SK-MEL-5 (cell line): ENCODE results near the gene MCC. TPM values are rescaled to one million over a fixed set of nuclear protein-coding genes. Genes with fewer than 3 reads are reported as not detected.

Source experiments
- DNase-seq: peaks from one replicate; pipeline ENCODE4 v3.0.0-alpha.2; 2016; ENCODE audit warnings: low read depth, low spot score
- in situ Hi-C: cut with HindIII; loops from 2 replicates; pipeline ENCODE4 v1.10.0; 2016; ENCODE audit warnings: low sequenced_read_pairs, high pct_unique_total_duplicates, low pct_unique_long_range_greater_than_20kb
- total RNA-seq: library from RNA; depleted of rRNA; stranded (reverse); fragments of >200 nt; shearing (Covaris generic); gene quantifications from 2 replicates; pipeline ENCODE4 v1.2.3, GENCODE V29; 2014

The MCC gene
- total RNA-seq, 1 experiment from 2014 or later = 48.2 TPM

GRCh38 chr5:113216545-113216944 lies 271.7 kb downstream of the MCC start:
- in situ Hi-C loops = no loop called here
- no peak for DNase-seq

- in situ Hi-C loops = no loop called here
- DNase-seq = no peak
Observed at GRCh38 chr5:113215401-113216060, 272.7 kb downstream of the MCC start.

- in situ Hi-C loops = no loop called here
- no peak for DNase-seq
Observed at GRCh38 chr5:113214606-113215323, 273.5 kb downstream of the MCC start.

DNA sequence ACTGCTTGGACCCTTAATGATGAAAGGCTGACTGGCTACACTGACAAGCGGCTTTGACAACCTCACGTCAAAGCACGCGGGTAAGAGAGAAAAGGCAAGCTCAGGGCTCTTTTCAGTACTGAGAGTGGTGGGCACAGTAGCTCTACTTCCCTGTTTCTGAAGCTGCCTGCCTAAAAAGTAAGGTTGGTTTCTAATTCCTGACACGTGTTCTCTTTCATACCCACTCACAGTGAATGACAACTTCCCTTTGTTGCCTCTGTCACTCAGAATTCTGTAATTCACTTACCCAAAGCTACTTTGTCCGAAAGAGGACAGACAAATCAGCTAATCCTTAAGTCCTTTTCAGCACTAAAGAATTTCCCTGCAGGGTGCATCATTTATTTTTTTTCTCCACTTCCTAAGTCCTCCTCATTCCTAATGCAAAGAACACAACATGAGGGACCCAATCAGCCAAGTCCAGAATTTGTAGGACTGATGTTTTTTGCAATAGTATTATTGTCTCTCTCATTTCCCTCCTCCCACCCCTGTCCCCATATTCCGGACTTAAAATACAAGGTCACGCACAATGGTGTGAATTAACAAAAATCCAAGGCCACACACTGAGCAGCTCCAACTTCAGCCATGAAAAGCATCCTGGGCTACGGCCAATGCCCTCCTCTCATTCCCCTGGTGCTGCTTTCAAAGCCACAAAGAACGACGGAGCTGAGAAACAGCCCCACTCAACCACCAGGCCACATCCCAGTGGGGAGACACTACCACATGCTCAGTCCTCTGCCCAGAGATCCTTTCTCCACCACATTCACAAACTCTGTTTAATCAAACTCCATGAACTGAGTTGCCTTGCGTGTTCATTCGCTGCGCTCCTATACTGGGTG lies 274.5 kb downstream of the MCC start:
- in situ Hi-C loops = no loop called here
- DNase-seq = no peak

GRCh38 chr5:113212244-113212920 lies 275.9 kb downstream of the MCC start:
- DNase-seq = peak; percentile 44
- in situ Hi-C loops = no loop called here

GRCh38 chr5:113209498-113209897 lies 278.8 kb downstream of the MCC start:
- in situ Hi-C loops = no loop called here
- DNase-seq = no peak

- in situ Hi-C loops = no loop called here
- peak; percentile 77 for DNase-seq
Observed at GRCh38 chr5:113205807-113206206, 282.4 kb downstream of the MCC start.

DNA sequence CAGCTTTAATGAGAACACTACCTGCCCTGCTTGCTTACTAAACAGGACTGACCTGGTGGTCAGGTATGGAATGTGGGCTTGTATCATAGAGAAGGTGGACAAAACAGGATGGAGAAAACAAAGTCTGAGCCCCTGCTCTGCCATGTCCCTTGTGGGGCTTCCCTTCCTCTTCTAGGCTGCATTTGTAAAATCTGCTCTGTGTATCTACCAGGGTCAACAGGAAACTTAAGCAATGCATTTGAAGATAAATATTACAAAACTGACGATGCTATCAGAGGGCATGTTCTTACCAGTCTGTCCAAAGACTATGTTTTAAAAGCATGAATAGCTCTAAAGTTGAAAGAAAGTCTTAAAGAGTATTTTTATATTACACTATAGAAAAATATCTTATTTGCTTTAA lies 282.9 kb downstream of the MCC start:
- DNase-seq = no peak
- in situ Hi-C loops = no loop called here

- peak; percentile 79 for DNase-seq
- in situ Hi-C loops = no loop called here
Observed at GRCh38 chr5:113204525-113205161, 283.6 kb downstream of the MCC start.

DNA sequence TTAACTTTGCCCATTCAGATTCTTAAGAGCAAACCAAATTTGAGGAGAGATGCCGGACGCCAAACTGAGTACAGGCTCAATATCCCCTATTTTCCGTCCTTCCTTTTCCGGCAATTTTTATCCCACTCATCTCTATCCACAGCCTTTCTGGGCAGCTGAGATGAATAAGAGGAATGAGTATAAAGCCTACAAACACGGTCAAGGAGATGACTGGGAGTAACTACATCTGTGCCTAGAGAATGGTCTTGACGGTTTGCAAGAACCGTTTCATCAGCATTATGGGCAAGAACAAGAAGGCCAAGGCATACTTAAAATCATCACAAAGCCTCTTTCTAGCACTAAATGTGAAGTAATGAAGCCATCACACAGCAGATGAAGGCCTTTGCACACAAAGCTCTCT lies 284.3 kb downstream of the MCC start:
- peak; percentile 35 for DNase-seq
- in situ Hi-C loops = no loop called here

- DNase-seq = peak; percentile 99
Observed at GRCh38 chr5:113202746-113203716, 285.2 kb downstream of the MCC start.

GRCh38 chr5:113202287-113202686 lies 286.0 kb downstream of the MCC start:
- DNase-seq = peak; percentile 15
- in situ Hi-C loops = no loop called here

More at GRCh38 chr5:113202746-113203716, 285.2 kb downstream of the MCC start:
- in situ Hi-C loops = no loop called here

GRCh38 chr5:113201715-113202114 lies 286.5 kb downstream of the MCC start:
- peak; percentile 11 for DNase-seq
- in situ Hi-C loops = no loop called here

DNA sequence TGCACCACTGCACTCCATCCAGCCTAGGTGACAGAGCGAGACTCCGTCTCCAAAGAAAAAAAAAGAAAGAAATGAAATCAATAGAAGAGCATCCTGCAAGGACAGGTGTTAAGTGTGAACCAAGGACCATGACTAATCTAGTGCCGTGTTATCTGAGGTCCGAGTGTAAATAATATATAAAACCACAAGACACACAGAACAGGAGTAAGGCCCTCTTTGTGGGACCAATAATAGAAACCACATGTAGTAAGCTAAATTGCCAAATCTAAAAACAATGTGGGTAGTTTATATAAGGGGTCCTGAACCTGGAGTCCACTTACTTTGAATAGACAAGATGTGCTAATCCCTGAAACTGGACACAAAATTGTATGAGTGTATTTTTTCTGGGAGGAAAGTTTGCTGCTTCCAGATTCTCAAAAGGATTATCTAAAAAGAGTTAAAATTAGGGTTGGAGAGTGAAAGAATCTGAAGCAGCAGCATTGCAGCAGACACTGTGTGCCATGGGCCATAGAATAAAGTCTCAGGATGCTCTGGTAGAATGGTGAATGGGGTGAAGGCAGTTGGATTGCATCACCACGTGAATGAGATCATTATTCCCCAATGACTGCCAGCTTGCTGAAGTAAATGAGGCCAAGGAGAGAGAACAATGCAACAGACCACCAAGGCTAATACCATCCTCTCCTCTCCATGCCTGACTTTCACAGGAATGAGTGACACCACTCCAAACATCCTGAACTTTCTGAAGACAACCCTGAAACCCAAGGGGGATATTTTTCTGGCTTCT lies 288.9 kb downstream of the MCC start:
- peak; percentile 61 for DNase-seq
- in situ Hi-C loops = no loop called here

GRCh38 chr5:113197456-113198200 lies 290.6 kb downstream of the MCC start:
- in situ Hi-C loops = no loop called here
- DNase-seq = no peak
